GM12864 (cell line): ENCODE data around the gene HOXB3.

Experiments
- DNase-seq: peaks from one replicate; pipeline ENCODE4 v3.0.0-alpha.2; 2011; ENCODE audit warnings: low read depth
- H3K4me3 ChIP-seq: 2 replicates; pipeline ENCODE4 v1.5.1; 2011; ENCODE audit warnings: mild to moderate bottlenecking, low read depth, low read length, control low read depth
- TF ChIP-seq, protein P1 (sequence below): IDR thresholded peaks from 2 replicates; pipeline ENCODE4 v1.5.1; 2011; ENCODE audit warnings: low read depth, mild to moderate bottlenecking, moderate library complexity, low read length, control low read depth, inconsistent platforms; ENCODE audit errors: missing control alignments

The HOXB3 gene

DNA sequence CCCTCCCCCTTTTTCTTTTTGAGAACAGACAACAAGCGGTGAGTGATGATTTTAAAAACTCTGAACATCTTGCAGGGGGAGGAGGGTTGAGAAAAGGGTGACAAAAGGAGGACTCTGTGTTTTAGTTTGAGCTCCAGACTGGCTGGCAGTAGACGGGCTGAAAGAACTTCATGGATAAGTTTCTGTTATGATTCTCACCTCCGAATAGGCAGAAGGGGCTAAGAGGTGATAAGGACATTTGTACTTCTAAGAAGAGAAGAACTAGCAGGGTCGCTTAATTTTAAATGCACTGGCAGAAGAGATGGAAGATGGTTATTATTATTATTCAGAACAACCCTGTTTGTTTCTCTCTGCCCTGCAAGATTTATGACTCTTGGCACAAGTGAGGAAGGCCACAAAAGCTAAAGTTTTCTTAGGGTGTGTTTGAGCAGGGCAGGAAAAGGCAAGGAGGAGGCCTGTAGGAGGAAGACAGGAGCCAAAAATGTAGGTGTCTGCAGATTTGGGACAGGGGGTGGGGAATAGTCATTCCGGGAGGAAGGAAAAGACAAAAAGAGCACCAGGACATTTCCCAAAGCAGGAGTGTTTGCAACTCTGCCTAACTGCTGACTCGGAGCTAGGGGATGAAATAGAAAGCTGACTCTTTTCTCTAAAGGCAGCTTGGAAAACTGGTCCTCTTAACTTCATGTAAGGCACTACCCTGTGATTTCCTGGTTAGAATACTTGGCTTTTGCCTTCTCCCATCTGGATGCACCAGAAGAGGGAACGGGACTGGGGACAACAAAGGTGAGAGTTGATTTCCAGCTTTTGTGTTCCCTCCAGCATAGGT lies 33.3 kb downstream of the HOXB3 start:
- DNase-seq, result no peak
- H3K4me3 ChIP-seq, result no peak overlapping the region
- TF ChIP-seq, protein P1, sequence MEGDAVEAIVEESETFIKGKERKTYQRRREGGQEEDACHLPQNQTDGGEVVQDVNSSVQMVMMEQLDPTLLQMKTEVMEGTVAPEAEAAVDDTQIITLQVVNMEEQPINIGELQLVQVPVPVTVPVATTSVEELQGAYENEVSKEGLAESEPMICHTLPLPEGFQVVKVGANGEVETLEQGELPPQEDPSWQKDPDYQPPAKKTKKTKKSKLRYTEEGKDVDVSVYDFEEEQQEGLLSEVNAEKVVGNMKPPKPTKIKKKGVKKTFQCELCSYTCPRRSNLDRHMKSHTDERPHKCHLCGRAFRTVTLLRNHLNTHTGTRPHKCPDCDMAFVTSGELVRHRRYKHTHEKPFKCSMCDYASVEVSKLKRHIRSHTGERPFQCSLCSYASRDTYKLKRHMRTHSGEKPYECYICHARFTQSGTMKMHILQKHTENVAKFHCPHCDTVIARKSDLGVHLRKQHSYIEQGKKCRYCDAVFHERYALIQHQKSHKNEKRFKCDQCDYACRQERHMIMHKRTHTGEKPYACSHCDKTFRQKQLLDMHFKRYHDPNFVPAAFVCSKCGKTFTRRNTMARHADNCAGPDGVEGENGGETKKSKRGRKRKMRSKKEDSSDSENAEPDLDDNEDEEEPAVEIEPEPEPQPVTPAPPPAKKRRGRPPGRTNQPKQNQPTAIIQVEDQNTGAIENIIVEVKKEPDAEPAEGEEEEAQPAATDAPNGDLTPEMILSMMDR, result no peak

- TF ChIP-seq, protein P1, result no peak
- no peak overlapping the region for H3K4me3 ChIP-seq
- no peak for DNase-seq
Measured at GRCh38 chr17:48556229-48556575, 33.8 kb downstream of the HOXB3 start.

DNA sequence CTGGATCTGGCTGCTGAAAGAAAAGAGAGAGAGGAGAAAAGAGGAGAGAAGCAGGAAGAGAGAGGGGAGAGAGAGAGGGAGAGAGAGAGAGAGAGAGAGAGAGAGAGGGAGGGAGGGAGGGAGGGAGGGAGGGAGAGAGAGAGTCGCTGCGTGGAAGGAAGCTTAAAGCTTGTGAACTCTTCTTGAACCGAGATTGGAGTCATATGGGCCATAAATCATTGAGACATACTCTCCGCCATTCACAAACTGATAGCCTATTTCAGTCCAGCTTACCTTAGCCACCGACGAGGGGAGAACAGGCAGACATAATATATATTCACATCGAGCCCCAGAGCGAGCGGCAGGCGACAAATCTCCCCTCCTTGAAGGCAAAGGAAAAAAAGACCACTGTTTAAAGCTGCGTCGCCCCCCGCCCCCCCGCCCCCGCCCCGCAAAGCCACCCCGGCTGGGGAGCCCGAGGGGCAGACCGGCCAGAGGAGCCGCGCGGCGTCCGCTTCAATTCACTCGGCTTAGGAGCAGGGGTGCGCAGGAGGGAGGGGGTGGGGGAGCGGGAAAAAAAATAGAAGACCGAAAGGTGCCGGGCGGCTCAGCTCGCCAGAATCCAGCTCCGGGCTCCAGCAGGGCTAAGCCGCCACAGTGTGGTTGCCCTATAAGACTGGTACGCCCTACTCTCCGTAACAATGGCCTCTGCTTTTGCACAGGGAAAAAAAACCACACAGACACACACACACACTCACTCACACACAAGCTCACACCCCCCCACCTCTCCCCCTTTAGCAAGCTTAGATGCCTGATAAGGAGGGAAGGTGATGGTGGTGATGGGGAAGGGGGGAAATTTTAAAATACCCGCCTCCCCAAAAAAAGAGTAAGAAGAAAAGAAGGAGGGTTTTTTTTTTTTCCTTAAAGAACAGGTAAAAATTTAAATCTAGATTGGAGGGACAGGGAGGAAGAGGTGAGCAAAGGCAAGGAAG lies 34.5 kb downstream of the HOXB3 start:
- no peak for DNase-seq
- TF ChIP-seq, protein P1, result no peak
- H3K4me3 ChIP-seq, result no peak overlapping the region

GRCh38 chr17:48554412-48555257 lies 35.4 kb downstream of the HOXB3 start:
- no peak overlapping the region for H3K4me3 ChIP-seq
- TF ChIP-seq, protein P1, result no peak
- DNase-seq, result no peak

GRCh38 chr17:48553826-48554225 lies 36.2 kb downstream of the HOXB3 start:
- TF ChIP-seq, protein P1, result no peak

GRCh38 chr17:48553190-48553547 lies 36.9 kb downstream of the HOXB3 start:
- no peak for DNase-seq
- no peak overlapping the region for H3K4me3 ChIP-seq
- TF ChIP-seq, protein P1, result no peak

More at GRCh38 chr17:48553826-48554225, 36.2 kb downstream of the HOXB3 start:
- H3K4me3 ChIP-seq, result no peak overlapping the region
- no peak for DNase-seq
